Measurements from ENCODE around the gene RTTN. TPM values are rescaled to one million over a fixed set of nuclear protein-coding genes. Genes with fewer than 3 reads are reported as not detected.

RTTN gene
- total and polyA plus RNA-seq, 10 of the 15 experiments (the other 5 are each of a cell fraction or from before 2014, with no cell fraction given) = 9.4 to 36.6 (median 15.7) TPM

DNA sequence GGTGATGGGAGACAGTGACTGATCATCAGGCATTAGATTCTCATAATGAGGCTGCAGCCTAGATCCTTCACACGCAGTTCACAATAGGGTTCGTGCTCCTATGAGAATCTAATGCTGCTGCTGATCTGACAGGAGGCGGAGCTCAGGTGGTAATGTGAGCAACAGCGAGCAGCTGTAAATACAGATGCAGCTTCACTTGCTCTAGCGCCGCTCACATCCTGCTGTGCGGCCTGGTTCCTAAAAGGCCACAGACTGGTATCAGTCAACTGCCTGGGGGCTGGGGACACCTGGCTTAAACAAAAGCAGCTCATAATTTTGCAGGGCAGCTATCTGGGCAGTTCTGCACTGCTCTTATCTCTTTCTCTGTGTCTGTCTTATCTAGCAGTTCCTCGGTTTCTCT lies 237.4 kb downstream of the RTTN start:
- H3K9ac ChIP-seq (ENCODE audit: control insufficient read depth, insufficient read depth, low read length) = no peak overlapping the region
- in situ Hi-C loops (cut with MboI) (no loop called here), intact Hi-C loops (cut with micrococcal nuclease; ENCODE audit: unreplicated experiment) (no loop called here)
- H2AFZ ChIP-seq (ENCODE audit: control insufficient read depth, low read depth, low read length) = no peak overlapping the region
- FAIRE-seq (no peak), DNase-seq (ENCODE audit: low read depth, low spot score) (no peak), ATAC-seq (no peak)
- 96% methylated on average over 8 of the region's 8 CpGs for WGBS (ENCODE audit: insufficient coverage, insufficient replicate concordance, low lambda C conversion rate, missing lambda C conversion rate)
- no peaks in the 10 kb centered on the region for H3K27me3 ChIP-seq (replicated peaks in 1 of 2; ENCODE audit: control insufficient read depth in 2 of 2, insufficient read depth in 2 of 2, low read length in 1 of 2)
- H3K4me1 ChIP-seq (ENCODE audit: control insufficient read depth, insufficient read depth, low read length) = no peaks in the 10 kb centered on the region
- no peaks in the 10 kb centered on the region for H3K79me2 ChIP-seq (ENCODE audit: control insufficient read depth, insufficient read depth, low read length)
- POLR2A ChIA-PET = no interaction called here
- peaks cover 1% of the 10 kb centered on the region; the same call in 1 of the 3 replicates for H3K9me3 ChIP-seq (replicated peaks; ENCODE audit: control insufficient read depth, insufficient read depth, low read length)
- no peak overlapping the region for H3K4me3 ChIP-seq
- no peaks in the 10 kb centered on the region for H4K20me1 ChIP-seq (ENCODE audit: control insufficient read depth, insufficient read depth)
- RAD21 ChIA-PET (ENCODE audit: unreplicated experiment) = no interaction called here
- H3K4me2 ChIP-seq (ENCODE audit: control insufficient read depth, insufficient read depth) = no peak overlapping the region
- CTCF ChIA-PET = interaction anchor here (1.3 kb wide), 1 partner anchor 9 kb away, joined by 4 read pairs; no protein-coding TSS in a partner anchor
- BruUV-seq (replicated peaks) = no TSS peak
- no peak for TF ChIP-seq MYB (IDR thresholded peaks at IDR 0.05; ENCODE audit: borderline replicate concordance, low read depth, low read length)
- TF ChIP-seq LARP7 (IDR thresholded peaks at IDR 0.05) = no peak
- no peak for TF ChIP-seq RELA (IDR thresholded peaks at IDR 0.05; ENCODE audit: borderline replicate concordance, partially characterized antibody)
- TF ChIP-seq, protein P1, sequence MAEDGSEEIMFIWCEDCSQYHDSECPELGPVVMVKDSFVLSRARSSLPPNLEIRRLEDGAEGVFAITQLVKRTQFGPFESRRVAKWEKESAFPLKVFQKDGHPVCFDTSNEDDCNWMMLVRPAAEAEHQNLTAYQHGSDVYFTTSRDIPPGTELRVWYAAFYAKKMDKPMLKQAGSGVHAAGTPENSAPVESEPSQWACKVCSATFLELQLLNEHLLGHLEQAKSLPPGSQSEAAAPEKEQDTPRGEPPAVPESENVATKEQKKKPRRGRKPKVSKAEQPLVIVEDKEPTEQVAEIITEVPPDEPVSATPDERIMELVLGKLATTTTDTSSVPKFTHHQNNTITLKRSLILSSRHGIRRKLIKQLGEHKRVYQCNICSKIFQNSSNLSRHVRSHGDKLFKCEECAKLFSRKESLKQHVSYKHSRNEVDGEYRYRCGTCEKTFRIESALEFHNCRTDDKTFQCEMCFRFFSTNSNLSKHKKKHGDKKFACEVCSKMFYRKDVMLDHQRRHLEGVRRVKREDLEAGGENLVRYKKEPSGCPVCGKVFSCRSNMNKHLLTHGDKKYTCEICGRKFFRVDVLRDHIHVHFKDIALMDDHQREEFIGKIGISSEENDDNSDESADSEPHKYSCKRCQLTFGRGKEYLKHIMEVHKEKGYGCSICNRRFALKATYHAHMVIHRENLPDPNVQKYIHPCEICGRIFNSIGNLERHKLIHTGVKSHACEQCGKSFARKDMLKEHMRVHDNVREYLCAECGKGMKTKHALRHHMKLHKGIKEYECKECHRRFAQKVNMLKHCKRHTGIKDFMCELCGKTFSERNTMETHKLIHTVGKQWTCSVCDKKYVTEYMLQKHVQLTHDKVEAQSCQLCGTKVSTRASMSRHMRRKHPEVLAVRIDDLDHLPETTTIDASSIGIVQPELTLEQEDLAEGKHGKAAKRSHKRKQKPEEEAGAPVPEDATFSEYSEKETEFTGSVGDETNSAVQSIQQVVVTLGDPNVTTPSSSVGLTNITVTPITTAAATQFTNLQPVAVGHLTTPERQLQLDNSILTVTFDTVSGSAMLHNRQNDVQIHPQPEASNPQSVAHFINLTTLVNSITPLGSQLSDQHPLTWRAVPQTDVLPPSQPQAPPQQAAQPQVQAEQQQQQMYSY (CRISPR knock-in tag; IDR thresholded peaks at IDR 0.05) = no peak
- no peak for TF ChIP-seq ATF7 (IDR thresholded peaks at IDR 0.05; ENCODE audit: low read depth)
- no peak for TF ChIP-seq NFYB (IDR thresholded peaks at IDR 0.05; ENCODE audit: insufficient read depth, low read depth, low read length)
- SMC1A ChIA-PET (ENCODE audit: uncharacterized antibody, unreplicated experiment) = interaction anchor here (1.0 kb wide), 1 partner anchor 122 kb away, joined by 3 read pairs; no protein-coding TSS in a partner anchor
- no peaks in the 10 kb centered on the region for H3K36me3 ChIP-seq (ENCODE audit: control insufficient read depth in 2 of 2, insufficient read depth in 2 of 2, low read length in 1 of 2)
- no peak overlapping the region for H3K27ac ChIP-seq (ENCODE audit: control insufficient read depth, insufficient read depth)
